PFSK-1 (cell line): ENCODE measurements around the gene MCM5. TPM values are rescaled to one million over a fixed set of nuclear protein-coding genes. Genes with fewer than 3 reads are reported as not detected.

Source experiments
- FOXP2 ChIP-seq: optimal IDR thresholded peaks from 2 replicates; pipeline ENCODE3; 2011; ENCODE audit warnings: borderline replicate concordance, control low read depth, inconsistent platforms; ENCODE audit not compliant: insufficient read depth; ENCODE audit errors: extremely low read length, extremely low read depth
- POLR2AphosphoS5 ChIP-seq: IDR thresholded peaks from 2 replicates; pipeline ENCODE4 v1.6.1; 2012; ENCODE audit warnings: low read depth, mild to moderate bottlenecking, control low read depth, low read length, moderate library complexity
- SIN3A ChIP-seq: IDR thresholded peaks from 2 replicates; pipeline ENCODE4 v1.6.1; 2012; ENCODE audit warnings: mild to moderate bottlenecking, low read length, moderate library complexity, borderline replicate concordance; ENCODE audit not compliant: insufficient read depth
- TAF1 ChIP-seq: IDR thresholded peaks from 2 replicates; pipeline ENCODE4 v1.6.1; 2012; ENCODE audit warnings: low read length, control low read depth, borderline replicate concordance; ENCODE audit not compliant: insufficient read depth
- polyA plus RNA-seq: library from polyadenylated mRNA; unstranded; fragments of >200 nt; gene quantifications from one replicate; pipeline ENCODE4 v1.2.1, GENCODE V29; 2012; ENCODE audit warnings: low read depth, missing spikeins; ENCODE audit not compliant: insufficient read length
- TF ChIP-seq, protein P1 (sequence below), 2 experiments: IDR thresholded peaks; 2 replicates each; pipeline versions ENCODE4 v1.6.1 to v1.8.0; 2011 to 2012; ENCODE audit warnings: low read depth in 2 of 2, low read length in 2 of 2, control low read depth in 1 of 2, inconsistent platforms in 1 of 2, mild to moderate bottlenecking in 1 of 2, moderate library complexity in 1 of 2; ENCODE audit not compliant: insufficient read depth in 1 of 2

MCM5 gene
- 98.8 TPM for polyA plus RNA-seq

DNA sequence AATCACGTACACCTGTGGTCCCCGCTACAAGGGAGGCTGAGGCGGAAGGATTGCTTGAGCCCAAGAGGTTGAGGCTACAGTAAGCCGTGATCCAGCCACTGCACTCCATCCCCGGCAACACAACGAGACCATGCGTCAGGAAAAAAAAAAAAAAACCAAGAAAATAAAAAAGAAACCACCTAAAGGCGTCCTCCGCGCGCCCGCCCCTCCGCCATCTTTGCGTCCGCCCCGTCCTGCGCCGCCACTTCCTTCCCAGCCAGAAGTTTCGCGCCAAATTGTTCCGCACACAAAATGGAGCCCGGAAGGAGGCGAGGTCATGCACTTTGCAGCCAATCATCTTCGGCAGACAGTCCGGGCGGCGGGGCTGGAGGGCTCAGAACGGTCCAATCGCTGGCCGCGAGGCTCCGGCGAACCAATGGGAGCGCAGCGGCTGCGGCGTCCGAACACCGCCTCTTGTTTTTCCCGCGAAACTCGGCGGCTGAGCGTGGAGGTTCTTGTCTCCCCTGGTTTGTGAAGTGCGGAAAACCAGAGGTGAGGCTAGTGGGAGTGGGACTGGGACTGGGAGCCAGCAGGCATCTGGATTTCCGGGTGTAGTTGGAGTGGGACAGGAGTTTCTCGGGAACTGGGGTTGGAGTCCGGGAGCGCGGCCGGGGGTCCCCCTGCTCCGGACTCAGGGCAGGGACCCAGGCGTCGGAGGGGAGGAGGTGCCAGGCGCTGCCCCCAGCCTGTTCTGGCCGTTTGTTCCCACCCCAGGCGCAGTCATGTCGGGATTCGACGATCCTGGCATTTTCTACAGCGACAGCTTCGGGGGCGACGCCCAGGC is at the start of gene MCM5:
TSS of gene MCM5 (plus strand) at position 463 of the 823 bp plus-strand sequence. CDS start at position 762, 299 bp downstream.
- peak; percentile 79; the same call in 1 of the 2 replicates for TF ChIP-seq TAF1
- peak; percentile 84 for TF ChIP-seq SIN3A
- TF ChIP-seq, protein P1, sequence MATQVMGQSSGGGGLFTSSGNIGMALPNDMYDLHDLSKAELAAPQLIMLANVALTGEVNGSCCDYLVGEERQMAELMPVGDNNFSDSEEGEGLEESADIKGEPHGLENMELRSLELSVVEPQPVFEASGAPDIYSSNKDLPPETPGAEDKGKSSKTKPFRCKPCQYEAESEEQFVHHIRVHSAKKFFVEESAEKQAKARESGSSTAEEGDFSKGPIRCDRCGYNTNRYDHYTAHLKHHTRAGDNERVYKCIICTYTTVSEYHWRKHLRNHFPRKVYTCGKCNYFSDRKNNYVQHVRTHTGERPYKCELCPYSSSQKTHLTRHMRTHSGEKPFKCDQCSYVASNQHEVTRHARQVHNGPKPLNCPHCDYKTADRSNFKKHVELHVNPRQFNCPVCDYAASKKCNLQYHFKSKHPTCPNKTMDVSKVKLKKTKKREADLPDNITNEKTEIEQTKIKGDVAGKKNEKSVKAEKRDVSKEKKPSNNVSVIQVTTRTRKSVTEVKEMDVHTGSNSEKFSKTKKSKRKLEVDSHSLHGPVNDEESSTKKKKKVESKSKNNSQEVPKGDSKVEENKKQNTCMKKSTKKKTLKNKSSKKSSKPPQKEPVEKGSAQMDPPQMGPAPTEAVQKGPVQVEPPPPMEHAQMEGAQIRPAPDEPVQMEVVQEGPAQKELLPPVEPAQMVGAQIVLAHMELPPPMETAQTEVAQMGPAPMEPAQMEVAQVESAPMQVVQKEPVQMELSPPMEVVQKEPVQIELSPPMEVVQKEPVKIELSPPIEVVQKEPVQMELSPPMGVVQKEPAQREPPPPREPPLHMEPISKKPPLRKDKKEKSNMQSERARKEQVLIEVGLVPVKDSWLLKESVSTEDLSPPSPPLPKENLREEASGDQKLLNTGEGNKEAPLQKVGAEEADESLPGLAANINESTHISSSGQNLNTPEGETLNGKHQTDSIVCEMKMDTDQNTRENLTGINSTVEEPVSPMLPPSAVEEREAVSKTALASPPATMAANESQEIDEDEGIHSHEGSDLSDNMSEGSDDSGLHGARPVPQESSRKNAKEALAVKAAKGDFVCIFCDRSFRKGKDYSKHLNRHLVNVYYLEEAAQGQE (IDR thresholded peaks at IDR 0.05; ENCODE audit: insufficient read depth in 1 of 2, low read depth in 2 of 2, low read length in 2 of 2): no peak
- peak; percentile 10 for TF ChIP-seq FOXP2
- peak; percentile 37; the same call in 1 of the 2 replicates for TF ChIP-seq POLR2AphosphoS5

DNA sequence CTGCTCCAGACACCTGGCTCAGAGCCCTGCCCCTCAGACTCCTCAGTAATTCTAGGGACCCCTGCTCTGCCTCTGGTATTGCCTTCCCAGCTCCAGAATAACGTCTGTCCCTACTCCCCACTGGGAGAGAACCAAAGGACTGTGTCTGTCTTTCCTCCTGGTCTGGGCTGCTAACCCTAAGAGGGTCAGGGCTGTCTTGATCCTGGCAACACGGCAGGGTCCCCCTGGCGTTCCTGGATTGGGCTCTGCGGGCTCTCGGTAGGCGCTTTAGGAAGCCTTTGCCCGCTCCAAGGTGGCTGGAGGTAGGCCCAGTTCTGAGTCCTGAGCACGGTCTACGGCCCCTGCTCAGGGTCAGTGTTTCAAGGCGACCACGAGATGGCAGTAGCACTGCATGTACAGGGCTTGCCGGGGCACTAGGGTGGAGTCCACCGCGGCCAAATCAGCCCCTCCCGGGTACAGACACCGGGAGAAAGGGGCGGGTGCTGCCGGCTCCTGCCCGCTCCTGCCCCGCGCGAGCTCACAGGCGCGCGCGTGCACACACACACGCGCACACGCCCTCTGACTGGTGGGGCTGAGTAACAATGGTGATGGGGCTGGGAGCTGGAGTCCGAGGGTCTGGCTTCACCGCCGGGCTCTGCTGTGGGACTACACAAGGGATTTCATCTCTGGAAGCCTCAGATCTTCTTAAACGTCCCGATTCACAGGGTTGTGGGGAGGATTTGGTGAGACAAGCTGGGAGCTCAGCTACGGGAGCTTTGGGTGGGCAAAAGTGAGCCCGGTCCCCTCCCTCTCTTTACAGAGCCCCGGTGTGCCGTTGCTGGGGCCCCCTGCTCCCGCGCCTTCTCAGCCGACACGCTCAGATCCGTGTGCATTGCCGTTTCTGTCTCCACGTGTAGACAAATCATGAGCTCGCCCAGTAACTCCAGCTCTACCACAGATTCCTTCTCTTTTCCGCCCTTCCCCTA is 49.1 kb upstream of the MCM5 start:
- peak; percentile 64; the same call in 1 of the 2 replicates for TF ChIP-seq TAF1
- 0 out of 2 replicates have a peak, but pooled peaks have one; percentile 21 for TF ChIP-seq SIN3A
- peak; percentile 72 for TF ChIP-seq FOXP2
- TF ChIP-seq POLR2AphosphoS5: peak; percentile 79
- TF ChIP-seq, protein P1 (IDR thresholded peaks at IDR 0.05; ENCODE audit: insufficient read depth in 1 of 2, low read depth in 2 of 2, low read length in 2 of 2): no peak; a peak in 1 of 4 replicates

DNA sequence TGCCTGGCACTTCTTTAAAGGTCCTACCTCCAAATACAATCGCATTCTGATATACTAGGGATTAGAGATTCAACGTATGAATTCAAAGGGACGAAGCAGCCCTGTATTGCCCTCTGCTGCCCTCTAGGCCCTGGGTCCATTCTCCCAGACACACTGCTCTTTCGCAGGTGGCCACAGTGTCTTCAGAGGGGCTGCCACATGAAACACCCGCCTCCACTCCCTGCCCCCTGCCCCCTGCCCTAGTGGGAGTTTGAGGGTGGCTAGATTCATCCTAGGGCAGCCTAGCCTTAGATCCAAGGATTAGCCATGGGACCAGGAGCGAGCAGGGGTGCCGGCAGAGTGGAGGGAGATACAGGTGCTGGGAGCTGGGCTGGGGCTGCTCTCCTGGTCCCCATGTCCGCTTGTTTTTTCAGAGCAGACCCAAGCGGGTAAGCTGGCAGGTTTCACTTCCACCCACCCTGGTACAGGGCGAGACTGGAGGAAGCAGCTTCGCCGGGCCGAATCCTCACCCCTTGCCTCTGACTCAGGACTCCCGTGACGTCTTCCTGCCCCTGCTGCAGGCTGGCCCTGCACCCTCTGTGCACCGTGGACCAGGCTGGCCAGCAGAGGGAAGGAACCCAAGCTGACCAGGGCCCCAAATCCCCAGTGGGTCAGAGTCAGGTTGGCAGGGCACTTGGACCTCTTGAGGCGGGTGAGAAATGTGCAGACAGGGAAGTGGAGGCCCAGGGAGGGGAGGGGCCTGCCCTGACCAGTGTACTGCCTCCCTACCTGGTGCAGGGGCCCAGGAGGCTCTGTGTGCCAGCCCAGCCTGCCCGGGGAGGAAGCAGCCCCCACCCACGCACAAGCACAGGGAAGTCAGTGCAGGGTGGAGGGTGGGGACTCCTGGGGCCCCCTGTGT is 47.5 kb upstream of the MCM5 start:
- TF ChIP-seq, protein P1 (IDR thresholded peaks at IDR 0.05; ENCODE audit: insufficient read depth in 1 of 2, low read depth in 2 of 2, low read length in 2 of 2): no peak
- TF ChIP-seq POLR2AphosphoS5 (no peak), SIN3A (no peak)

DNA sequence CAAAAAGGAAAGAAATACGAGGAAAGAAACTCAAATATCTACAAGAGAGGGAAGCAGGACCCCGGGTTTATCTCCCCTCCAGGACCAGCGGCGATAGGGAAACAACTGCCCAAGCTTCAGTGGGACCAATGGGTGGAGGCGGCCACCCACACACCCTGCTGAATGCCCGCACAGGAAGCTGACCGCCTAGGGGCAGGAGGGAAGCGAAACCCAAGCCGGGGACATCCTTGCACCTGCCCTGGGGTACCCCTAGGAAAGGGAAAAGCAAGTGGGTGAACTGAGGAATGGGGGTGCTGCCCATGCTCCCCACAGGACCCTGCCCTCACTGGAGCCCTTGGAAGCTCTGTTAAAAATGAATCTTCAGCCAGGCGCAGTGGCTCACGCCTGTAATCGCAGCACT is 46.6 kb upstream of the MCM5 start:
- TF ChIP-seq FOXP2 (no peak), TAF1 (no peak), SIN3A (no peak), POLR2AphosphoS5 (no peak)
- TF ChIP-seq, protein P1 (IDR thresholded peaks at IDR 0.05; ENCODE audit: insufficient read depth in 1 of 2, low read depth in 2 of 2, low read length in 2 of 2): no peak
